NCI-H82 treated with DMSO at 0.1 percent for 48 hours (cell line): ENCODE measurements around the gene PUS7.
"Not testable (repeated sequence)": the region's sequence is repeated elsewhere in the genome, so short reads cannot be mapped to it uniquely, and the experiment has no call there.

Experiments
- DNase-seq: peaks from one replicate; lab custom pipeline; 2025; ENCODE audit not compliant: unreplicated experiment; lab: John Stamatoyannopoulos, UW

Gene PUS7, protein sequence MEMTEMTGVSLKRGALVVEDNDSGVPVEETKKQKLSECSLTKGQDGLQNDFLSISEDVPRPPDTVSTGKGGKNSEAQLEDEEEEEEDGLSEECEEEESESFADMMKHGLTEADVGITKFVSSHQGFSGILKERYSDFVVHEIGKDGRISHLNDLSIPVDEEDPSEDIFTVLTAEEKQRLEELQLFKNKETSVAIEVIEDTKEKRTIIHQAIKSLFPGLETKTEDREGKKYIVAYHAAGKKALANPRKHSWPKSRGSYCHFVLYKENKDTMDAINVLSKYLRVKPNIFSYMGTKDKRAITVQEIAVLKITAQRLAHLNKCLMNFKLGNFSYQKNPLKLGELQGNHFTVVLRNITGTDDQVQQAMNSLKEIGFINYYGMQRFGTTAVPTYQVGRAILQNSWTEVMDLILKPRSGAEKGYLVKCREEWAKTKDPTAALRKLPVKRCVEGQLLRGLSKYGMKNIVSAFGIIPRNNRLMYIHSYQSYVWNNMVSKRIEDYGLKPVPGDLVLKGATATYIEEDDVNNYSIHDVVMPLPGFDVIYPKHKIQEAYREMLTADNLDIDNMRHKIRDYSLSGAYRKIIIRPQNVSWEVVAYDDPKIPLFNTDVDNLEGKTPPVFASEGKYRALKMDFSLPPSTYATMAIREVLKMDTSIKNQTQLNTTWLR

DNA sequence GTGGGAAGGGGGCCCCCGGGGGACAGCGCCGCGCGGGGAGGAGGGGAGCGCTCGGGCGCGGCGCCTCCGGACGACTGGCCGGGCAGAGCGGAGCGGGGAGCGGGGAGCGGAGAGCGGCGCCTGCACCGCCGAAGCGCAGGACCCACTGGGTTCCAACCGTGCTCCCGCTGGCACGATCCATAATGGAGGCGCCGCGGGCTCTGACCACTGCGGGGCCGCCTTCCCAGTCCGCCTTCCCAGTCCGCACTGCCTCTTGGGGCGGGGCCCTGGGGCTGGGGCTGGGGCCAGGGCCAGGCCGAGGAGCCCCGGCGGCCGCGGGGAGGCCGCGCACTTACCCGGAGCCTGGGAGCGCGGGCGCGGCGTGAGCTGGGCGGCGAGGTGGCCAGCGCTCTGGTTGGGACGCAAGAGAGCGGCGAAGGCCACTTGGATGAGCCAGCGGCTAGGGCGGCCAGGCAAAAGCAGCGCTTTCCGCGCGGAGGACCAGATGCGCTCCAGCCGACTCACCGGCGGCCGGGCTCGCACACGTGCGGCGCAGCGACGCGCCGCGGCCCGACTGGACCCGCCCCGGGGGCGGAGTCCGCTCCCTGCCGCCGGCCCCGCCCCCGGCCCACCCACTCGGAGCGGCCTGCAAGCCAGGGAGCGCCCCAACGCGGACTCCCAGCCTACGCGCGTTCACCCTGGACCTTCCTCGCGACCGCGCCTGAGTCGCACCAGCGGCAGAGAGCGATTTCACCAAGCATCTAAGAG, at the start of gene PUS7:
Gene PUS7 (minus strand): TSS at position 555 of the 747 bp plus-strand sequence. CDS start 13,759 bp downstream, outside the sequence.
- DNase-seq, result peak; percentile 71

DNA sequence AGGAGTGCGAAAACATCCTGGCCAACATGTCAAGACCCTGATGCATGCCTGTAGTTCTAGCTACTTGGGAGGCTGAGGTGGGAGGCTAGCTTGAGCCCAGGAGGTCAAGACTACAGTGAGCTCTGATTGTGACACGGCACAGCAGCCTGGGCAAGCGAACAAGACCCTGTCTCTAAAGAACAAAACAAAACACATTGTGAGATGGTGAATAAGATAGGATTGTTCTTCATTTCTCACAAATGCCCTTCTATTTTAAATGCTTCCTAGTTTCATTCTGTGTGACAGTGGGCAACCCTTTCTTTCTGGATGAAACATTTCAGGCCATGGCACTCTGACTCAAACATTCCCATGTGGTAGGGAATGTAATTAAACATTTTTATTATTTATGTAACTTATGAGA, 45.8 kb upstream of the PUS7 start:
- no peak for DNase-seq

DNA sequence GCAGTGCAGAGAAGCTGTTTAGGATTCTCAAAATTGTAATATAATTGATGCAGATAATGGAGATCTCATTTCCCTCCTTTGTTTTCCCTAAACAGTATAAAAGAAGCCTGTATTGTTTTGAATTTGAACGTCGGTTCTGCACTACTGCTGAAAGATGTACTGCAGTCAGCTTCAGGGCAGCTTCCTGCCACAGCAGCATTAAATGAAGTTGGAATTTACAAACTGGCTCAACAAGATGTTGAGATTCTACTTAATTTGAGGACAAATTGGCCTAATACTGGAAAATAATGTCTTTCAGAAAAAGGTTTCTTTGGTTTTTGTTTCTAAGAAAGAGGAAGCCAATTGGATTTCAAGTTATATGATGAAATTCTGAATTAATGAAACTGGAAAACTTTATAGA, 45.0 kb upstream of the PUS7 start:
- no peak for DNase-seq

DNA sequence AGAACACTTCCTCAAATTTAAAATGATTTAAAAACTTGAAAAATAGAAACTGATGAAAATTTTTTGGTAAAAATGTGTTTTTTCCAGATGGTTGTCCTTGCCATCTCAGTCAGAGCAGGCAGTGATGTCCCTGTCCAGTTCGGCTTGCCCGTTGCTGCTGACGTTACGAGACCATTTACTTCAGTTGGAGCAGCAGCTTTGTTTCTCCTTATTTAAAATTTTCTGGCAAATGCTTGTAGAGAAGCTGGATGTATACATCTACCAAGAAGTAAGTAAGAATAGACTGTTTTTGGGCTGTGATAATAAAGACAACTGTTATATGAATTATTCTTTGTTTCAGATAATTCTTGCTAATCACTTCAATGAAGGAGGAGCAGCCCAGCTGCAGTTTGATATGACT, 43.1 kb upstream of the PUS7 start:
- DNase-seq, result no peak

DNA sequence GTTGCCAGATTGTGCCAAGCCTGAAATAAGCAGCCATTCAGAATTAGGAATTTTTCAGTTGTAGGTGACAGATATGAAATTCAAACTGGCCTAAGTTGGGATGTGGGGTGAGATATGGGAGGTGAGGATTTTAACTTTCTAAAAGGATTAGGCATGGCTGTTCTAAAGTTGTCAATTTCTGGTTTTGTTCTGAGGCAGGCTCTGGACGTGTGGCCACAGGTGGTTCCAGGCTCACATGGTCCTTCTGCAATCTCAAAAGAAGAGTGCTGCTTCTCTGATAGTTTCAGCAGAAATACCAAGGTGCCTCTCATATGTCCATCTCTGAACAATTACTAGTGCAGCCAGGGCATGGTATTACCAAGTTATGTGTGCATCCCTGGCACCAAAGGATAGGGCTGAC, 37.9 kb upstream of the PUS7 start:
- DNase-seq, result no peak

DNA sequence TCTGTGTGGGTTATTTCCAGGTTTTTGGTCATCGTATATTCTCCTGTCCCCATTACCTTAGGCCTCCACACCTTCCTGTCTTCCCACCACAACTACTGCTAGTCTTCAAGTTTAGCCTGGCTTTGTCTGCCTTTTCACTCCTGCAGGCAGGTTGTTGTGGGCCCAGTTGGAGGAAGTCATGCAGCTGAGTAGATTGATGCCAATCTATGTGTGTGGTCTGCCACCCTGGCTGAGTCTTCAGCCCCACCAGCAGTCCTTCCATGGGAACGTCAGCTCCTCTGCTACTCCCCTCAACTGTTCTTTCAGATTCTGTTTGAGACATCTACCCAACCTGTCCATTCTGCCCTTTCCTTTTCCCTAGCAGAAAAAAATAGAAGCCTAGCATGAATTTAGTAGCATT, 16.3 kb upstream of the PUS7 start:
- DNase-seq, result no peak

DNA sequence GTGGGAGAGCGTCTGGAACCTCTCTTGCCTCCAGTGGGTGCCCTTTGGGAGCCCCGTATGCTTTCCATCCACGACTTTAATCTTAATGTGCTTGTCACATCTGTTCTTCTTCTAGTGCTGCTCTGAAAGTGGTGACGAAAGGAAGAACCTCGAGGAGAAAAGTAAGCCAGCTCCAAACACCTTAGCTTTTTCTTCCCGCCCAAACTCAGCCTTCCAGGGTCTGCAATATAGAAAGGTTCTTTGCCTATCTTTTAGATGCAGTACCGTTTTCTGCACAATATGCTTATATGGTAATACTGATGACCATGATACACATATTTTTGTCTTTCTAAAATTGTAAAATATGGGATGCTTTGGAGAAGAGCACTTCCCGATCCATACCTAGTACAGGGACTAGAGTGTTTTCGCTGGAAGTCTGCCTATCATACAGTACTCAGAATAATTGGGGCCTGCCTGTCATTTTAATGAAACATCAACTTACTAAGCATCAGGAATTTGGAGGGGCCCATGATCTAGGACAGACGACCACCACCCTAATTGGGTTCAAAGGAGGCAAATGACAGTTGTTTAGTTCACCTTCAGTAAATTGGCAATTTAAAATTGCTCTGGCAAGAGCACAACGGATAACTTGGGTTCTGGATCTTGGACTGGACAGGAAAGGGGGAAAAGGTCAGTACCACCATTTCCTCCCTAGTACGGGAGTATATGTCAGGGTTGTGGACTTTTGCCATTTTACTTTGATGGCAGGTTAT, 10.8 kb upstream of the PUS7 start:
- no peak for DNase-seq

DNA sequence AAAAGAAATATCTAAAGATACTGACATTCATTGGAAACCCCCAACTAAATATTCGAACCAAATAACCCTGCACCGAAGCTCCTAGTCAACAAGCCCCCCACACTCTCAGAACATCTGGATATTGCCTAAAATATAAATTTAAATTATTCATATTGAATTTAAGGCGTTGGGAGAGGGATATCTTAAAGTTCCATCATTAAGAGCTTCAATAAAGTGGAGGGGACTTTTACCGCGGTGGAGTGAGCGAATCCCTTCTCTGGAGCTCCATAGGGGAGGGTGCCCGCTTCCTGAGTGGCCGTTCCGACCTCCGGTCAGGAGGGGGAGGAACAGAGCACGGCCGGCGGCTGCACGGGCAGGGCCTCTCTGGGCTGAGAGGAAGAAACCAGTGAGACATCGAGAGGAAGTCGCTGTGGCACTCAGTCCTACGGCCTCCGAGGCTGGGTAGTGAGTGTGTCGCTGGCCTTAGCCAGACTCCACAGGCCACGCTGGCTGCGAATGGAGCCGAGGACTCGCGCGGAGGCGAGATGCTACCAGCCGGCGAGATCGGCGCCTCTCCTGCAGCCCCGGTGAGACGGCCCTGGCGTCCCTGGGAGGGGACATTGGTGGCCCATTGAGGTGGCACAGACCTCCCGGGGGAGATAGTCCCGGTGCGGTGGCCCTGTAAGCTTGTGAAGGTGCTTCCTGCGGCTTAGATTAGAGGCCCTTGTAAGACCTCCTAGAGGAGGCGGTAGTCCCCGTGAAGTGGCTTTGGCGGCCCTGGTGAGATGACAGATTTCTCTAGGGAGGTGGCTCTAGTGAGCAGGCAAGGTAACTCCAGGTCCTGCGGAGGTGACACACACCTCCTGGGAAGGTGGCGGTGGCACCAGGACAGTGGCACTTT, 10.0 kb upstream of the PUS7 start, which contains the start of gene RINT1:
Gene RINT1 (plus strand): TSS at position 410 of the 880 bp plus-strand sequence. CDS start 115 bp downstream, at position 525.
- DNase-seq, result peak; percentile 65

DNA sequence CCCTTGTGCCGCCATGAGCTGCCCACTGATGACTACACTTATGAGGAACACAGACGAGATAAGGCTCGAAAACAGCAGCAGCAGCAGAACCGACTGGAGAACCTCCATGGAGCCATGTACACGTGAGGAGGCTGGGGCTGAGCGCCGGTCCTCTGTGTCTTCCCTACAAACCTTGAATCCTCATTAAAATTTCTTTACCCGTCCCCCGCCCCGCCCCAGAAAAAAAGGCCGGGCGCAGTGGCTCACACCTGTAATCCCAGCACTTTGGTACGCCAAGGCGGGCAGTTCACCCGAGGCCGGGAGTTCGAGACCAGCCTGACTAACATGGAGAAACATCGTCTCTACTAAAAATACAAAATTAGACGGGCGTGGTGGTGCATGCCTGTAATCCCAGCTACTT, 8.5 kb upstream of the PUS7 start:
- DNase-seq, result no peak

DNA sequence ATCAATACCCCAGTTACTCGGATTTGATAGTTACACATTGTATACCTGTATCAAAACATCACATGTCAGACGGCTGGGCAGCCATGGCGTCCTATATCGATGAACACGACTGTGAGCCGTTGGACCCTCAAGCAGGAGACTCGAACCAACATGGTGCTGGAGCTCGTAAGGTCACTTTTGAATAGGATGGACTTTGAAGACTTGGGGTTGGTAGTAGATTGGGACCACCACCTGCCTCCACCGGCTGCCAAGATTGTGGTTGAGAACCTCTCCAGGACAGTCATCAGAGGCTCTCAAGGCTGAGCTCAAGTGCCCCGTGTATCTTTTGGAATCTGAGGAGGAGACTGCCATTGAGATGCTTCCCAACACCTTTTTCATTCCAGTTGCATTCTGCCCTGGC, 8.1 kb upstream of the PUS7 start:
- no peak for DNase-seq

DNA sequence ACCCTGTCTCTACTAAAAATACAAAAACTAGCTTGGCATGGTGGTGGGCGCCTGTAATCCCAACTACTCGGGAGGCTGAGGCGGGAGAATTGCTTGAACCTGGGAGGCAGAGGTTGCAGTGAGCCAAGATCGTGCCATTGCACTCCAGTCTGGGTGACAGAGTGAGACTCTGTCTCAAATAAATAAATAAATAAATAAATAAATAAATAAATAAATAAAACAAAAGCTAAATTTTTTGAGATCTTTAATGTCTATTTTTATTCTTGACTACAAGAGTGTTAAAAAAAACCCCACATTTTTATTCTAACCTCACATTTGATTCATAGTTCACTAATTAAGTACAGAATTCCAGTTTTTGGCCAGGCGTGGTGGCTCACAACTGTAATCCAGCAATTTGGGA, 5.7 kb upstream of the PUS7 start:
- not testable (repeated sequence) for DNase-seq

DNA sequence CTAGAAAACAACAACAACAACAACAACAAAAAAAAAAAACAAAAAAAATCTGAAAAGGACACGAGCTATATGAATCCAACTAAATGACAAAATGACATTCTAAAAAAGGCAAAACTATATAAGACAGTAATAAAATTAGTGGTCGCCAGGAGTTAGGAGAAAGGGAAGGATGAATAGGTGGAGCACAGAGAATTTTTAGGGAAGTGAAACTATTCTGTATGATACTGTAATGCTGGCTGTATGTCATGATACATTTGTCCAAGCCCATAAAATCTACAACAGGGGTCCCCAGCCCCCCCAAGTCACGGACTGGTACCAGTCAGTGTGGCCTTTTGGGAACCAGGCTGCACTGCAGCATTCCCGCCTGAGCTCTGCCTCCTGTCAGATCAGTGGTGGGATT, 2.8 kb upstream of the PUS7 start:
- DNase-seq, result no peak

DNA sequence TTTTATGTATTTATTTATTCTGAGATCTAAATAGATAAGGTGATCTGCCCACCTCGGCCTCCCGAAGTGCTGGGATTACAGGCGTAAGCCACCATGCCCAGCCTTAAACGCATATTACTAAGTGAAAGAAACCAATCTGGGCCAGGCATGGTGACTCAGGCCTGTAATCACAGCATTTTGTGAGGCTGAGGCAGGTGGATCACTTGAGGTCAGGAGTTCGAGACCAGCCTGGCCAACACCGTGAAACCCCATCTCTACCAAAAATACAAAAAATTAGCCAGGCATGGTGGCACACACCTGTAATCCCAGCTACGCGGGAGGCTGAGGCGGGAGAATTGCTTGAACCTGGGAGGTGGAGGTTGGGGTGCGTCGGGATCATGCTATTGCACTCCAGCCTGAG, 2.4 kb upstream of the PUS7 start:
- not testable (repeated sequence) for DNase-seq

DNA sequence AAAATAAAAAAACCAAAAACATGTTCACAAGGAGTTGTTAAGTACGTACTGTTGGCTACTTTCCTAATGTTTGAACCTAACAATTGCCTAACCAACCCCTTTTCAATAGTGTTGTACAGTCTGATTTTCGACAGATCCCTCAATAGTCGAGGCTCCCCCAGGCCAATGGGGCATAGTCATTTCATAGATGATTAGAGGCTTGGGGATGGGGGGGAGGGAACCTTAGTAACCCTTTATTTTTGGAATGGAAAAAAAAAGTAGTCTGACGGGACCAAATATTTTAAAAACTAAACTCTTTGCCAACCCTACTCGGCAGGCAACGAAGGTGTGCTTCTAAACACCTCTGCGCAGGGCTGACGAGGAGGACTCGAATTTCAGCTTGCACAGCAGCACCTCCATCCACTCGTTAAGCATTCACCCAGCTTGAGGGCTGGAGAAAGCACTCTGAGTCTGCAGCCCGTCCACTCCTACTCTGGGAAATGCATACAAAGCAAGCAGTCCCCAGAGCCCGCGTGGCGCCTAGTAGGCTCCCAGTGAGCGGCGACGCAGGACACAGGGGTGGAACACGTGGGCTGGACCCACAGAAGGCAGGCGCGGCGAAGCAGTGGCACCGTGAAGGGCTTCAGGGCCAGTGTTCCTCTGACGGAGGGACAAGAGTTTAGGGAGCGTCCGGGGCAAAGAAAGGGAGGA, 899 bp downstream of the PUS7 start:
- no peak for DNase-seq

DNA sequence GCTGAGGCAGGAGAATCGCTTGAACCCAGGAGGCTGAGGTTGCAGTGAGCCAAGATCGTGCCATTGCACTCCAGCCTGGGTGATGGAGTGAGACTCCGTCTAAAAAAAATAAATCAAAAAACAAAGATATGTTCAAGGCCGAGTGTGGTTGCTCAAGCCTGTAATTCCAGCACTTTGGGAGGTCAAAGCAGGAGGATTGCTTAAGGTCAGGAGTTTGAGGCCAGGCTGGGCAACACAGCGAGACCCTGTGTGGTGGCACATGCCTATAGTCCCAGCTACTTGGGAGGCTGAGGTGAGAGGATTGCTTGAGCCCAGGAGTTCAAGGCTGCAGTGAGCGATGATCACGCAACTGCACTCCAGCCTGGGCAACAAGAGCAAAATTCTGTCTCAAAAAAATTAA, 1.5 kb downstream of the PUS7 start:
- DNase-seq, result not testable (repeated sequence)

DNA sequence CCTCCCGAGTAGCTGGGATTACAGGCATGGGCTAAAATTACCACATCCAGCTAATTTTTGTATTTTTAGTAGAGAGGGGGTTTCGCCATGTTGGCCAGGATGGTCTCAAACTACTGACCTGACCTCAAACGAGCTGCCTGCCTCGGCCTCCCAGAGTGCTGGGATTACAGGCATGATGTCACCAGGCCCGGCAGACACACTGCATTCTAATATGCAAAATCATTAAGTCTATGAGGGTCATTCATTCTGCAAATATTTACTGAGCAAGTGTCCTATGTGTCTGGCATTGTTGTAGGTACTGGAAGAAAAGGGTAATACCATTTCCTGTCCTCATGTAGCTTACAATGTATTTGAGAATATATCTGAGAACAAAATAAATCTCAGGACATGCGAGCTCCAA, 2.7 kb downstream of the PUS7 start:
- no peak for DNase-seq

DNA sequence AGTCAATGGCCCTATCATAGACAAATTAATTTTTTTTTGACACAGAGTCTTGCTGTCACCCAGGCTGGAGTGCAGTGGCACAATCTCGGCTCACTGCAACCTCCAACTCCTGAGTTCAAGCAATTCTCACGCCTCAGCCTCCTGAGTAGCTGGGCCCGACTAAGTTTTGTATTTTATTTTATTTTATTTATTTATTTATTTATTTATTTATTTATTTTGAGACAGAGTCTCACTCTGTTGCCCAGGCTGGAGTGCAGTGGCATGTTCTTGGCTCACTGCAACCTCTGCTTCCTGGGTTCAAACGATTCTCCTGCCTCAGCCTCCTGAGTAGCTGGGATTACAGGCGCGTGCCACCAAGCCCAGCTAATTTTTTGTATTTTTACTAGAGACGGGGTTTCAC, 6.5 kb downstream of the PUS7 start:
- not testable (repeated sequence) for DNase-seq

DNA sequence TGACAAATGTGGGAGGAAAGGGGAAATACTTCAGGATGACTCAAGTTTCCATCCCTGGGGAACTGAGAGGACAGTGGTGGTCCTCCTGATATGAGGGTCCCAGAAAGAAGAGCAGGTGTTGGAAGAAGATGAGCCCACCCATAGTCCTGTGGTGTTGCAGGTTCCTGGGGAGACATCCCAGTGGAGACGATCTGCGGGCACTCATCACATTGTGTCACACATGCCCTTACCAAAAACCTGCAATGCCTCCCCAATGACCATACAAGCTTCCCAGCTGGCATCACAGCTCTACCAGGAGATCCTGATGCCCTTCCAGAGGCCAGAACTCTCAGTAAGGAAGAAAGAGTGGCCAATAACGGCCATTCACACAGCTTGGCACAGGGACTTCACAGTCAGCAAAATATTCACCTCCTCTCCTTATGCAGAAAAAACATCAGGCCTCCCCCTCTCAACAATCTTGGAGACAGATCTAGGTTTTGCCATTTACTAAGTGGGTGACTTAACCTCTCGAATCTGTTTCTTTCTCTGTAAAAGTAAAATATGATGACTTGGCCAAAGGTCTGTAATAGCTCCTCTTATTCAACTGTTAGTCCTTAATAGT, 9.0 kb downstream of the PUS7 start:
- no peak for DNase-seq

DNA sequence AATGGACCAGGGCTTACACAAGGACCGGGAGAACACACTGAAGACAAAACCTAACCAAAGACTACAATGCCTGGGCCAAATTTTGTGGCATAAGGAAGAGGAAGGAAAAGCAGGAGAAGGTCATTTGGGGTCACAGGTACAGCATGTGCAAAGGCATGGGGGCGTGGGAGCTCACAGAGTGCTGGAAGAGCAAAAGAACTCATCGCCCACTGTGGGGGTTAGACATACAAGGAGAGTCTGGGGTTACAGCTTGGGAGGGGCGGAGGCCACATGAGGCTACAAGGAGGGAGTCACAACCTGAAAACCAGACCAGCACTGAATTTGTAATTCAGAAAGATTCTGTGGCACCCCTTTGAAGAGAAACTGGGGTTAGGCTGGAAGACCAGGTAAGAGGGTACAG, 9.7 kb downstream of the PUS7 start:
- DNase-seq, result no peak
